Hepatocyte (in vitro differentiated cells): Measurements from ENCODE around the gene GLDC. TPM values are rescaled to one million over a fixed set of nuclear protein-coding genes. Genes with fewer than 3 reads are reported as not detected.

Source experiments
- DNase-seq: peaks from one replicate; pipeline ENCODE4 v3.0.0-alpha.2; 2016; ENCODE audit warnings: low spot score
- H2AFZ ChIP-seq: fragments of 200-600 bp; sonication (generic); 2 replicates; pipeline ENCODE4 v1.6.0; 2016; ENCODE audit warnings: antibody characterized with exemption, mild to moderate bottlenecking
- H3K27ac ChIP-seq: fragments of 200-600 bp; sonication (generic); 2 replicates; pipeline ENCODE4 v1.5.1; 2016; ENCODE audit warnings: mild to moderate bottlenecking
- H3K27me3 ChIP-seq: fragments of 200-600 bp; sonication (generic); 2 replicates; pipeline ENCODE4 v1.6.1; 2016
- H3K36me3 ChIP-seq: fragments of 200-600 bp; sonication (generic); replicated peaks from 2 replicates; pipeline ENCODE4 v1.5.1; 2016; ENCODE audit warnings: low read depth; ENCODE audit not compliant: insufficient read depth
- H3K4me1 ChIP-seq: fragments of 200-600 bp; sonication (generic); 2 replicates; pipeline ENCODE4 v1.5.1; 2016; ENCODE audit warnings: mild to moderate bottlenecking, moderate library complexity; ENCODE audit not compliant: insufficient read depth
- H3K4me2 ChIP-seq: fragments of 200-600 bp; sonication (generic); 2 replicates; pipeline ENCODE4 v1.6.0; 2016
- H3K4me3 ChIP-seq: fragments of 200-600 bp; sonication (generic); 2 replicates; pipeline ENCODE4 v1.5.1; 2016; ENCODE audit warnings: mild to moderate bottlenecking
- H3K79me2 ChIP-seq: fragments of 200-600 bp; sonication (generic); 2 replicates; pipeline ENCODE4 v1.6.0; 2017; ENCODE audit warnings: mild to moderate bottlenecking
- H3K9me2 ChIP-seq: fragments of 200-600 bp; sonication (generic); replicated peaks from 2 replicates; pipeline ENCODE4 v1.6.0; 2017; ENCODE audit warnings: mild to moderate bottlenecking; ENCODE audit not compliant: insufficient read depth
- H3K9me3 ChIP-seq: fragments of 200-600 bp; sonication (generic); 2 replicates; pipeline ENCODE4 v1.5.1; 2016; ENCODE audit warnings: low read depth, mild to moderate bottlenecking
- H4K20me1 ChIP-seq: fragments of 200-600 bp; sonication (generic); 2 replicates; pipeline ENCODE4 v1.6.0; 2016; ENCODE audit warnings: mild to moderate bottlenecking; ENCODE audit not compliant: insufficient read depth, poor library complexity, severe bottlenecking
- EZH2 ChIP-seq: fragments of 200-600 bp; sonication (generic); IDR thresholded peaks from 2 replicates; pipeline ENCODE4 v1.6.1; 2016; ENCODE audit warnings: antibody characterized with exemption, mild to moderate bottlenecking, borderline replicate concordance
- EZH2phosphoT487 ChIP-seq: fragments of 200-600 bp; sonication (generic); IDR thresholded peaks from one replicate; pipeline ENCODE4 v1.6.1; 2018; ENCODE audit warnings: antibody characterized with exemption, mild to moderate bottlenecking, low read depth, moderate library complexity; ENCODE audit not compliant: unreplicated experiment, severe bottlenecking
- WGBS: methylation state at CpG from one replicate; pipeline ENCODE4 v1.1.6; 2016; ENCODE audit warnings: low lambda C conversion rate; ENCODE audit errors: missing lambda C conversion rate; 5-methylcytosine and 5-hydroxymethylcytosine counted together
- polyA plus RNA-seq: library from polyadenylated mRNA; unstranded; fragments of >200 nt; fragmentation: Nextera tagmentation; extraction: Ambion mirVana; gene quantifications from 2 replicates; pipeline ENCODE4 v1.2.1, GENCODE V29; 2016
- total RNA-seq: library from RNA; depleted of rRNA; stranded (reverse); fragments of >200 nt; gene quantifications from 2 replicates; pipeline ENCODE4 v1.2.3, GENCODE V29; 2014
- TF ChIP-seq, protein P1 (sequence below): fragments of 200-600 bp; sonication (generic); IDR thresholded peaks from 2 replicates; pipeline ENCODE4 v1.5.1; 2016; ENCODE audit warnings: antibody characterized with exemption, mild to moderate bottlenecking; ENCODE audit not compliant: poor library complexity

The GLDC gene
- total and polyA plus RNA-seq, 2 experiments from 2014 or later, result 15.6 to 18.4 TPM

DNA sequence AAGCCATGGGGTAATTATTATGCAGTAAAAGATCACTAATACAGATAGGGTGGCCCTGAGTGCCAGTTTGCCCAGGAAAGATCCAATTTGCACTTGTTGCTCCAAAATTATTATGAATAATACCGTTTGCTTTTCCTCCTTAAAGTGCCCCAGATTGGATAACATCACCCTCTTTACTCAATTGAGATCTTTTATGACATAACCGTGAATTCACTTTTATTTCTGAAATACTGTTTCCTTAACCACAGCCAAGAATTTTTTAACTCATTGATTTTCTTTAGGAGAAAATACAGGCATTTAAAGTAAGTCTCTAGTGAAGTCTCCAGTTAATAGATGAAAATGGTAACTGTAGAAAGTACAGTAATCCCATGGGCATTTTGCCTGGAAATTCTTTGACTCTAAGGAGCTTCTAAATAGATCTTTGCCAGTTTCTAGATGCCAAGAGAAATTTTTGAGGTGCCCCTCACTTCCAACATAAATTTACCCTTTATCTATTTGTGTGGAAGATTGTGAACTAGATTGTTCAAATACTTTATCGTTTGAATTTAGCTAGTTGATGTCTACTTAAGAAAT is 133.4 kb downstream of the GLDC start:
- no peak overlapping the region for H2AFZ ChIP-seq
- no peaks in the 10 kb centered on the region for H3K9me2 ChIP-seq
- no peak overlapping the region for H3K4me3 ChIP-seq
- H3K4me2 ChIP-seq, result no peak overlapping the region
- TF ChIP-seq, protein P1, sequence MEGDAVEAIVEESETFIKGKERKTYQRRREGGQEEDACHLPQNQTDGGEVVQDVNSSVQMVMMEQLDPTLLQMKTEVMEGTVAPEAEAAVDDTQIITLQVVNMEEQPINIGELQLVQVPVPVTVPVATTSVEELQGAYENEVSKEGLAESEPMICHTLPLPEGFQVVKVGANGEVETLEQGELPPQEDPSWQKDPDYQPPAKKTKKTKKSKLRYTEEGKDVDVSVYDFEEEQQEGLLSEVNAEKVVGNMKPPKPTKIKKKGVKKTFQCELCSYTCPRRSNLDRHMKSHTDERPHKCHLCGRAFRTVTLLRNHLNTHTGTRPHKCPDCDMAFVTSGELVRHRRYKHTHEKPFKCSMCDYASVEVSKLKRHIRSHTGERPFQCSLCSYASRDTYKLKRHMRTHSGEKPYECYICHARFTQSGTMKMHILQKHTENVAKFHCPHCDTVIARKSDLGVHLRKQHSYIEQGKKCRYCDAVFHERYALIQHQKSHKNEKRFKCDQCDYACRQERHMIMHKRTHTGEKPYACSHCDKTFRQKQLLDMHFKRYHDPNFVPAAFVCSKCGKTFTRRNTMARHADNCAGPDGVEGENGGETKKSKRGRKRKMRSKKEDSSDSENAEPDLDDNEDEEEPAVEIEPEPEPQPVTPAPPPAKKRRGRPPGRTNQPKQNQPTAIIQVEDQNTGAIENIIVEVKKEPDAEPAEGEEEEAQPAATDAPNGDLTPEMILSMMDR, result no peak
- no peak for TF ChIP-seq EZH2phosphoT487
- no peak for TF ChIP-seq EZH2
- H3K79me2 ChIP-seq, result no peaks in the 10 kb centered on the region
- no peaks in the 10 kb centered on the region for H3K27me3 ChIP-seq
- H3K27ac ChIP-seq, result no peak overlapping the region
- no peak for DNase-seq
- H4K20me1 ChIP-seq, result no peaks in the 10 kb centered on the region
- H3K9me3 ChIP-seq, result no peaks in the 10 kb centered on the region
- H3K36me3 ChIP-seq, result no peaks in the 10 kb centered on the region
- WGBS, result 92% methylated on average over 3 of the region's 3 CpGs
- no peaks in the 10 kb centered on the region for H3K4me1 ChIP-seq

DNA sequence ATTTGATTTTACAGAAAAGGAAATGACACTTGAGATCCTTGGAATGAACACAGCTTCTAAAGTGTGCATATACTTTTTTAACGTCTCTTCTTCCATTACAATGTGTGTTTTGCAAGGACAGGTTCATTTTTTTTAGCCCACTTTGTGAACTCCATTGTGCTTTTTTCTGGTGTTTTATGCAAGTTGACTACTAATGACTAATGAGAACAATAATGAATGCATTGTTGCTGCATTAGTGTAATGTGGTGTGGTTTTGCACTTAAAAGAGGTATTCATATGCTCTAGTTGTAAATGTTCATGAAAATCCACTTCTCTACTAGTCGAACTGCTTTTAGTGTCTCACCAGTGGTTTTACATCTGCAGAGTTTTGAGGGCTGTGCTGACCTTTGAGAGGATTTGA is 139.0 kb downstream of the GLDC start:
- Histone ChIP-seq H3K27me3 (no peaks in the 10 kb centered on the region), H3K4me1 (no peaks in the 10 kb centered on the region), H3K4me3 (no peak overlapping the region), H3K36me3 (no peaks in the 10 kb centered on the region), H4K20me1 (no peaks in the 10 kb centered on the region), H3K27ac (no peak overlapping the region), H2AFZ (no peak overlapping the region), H3K9me2 (no peaks in the 10 kb centered on the region), H3K4me2 (no peak overlapping the region), H3K79me2 (no peaks in the 10 kb centered on the region), H3K9me3 (no peaks in the 10 kb centered on the region)
- WGBS, result 89% methylated on average over 2 of the region's 2 CpGs
- no peak for TF ChIP-seq EZH2phosphoT487
- no peak for TF ChIP-seq EZH2
- TF ChIP-seq, protein P1, result no peak
- no peak for DNase-seq

DNA sequence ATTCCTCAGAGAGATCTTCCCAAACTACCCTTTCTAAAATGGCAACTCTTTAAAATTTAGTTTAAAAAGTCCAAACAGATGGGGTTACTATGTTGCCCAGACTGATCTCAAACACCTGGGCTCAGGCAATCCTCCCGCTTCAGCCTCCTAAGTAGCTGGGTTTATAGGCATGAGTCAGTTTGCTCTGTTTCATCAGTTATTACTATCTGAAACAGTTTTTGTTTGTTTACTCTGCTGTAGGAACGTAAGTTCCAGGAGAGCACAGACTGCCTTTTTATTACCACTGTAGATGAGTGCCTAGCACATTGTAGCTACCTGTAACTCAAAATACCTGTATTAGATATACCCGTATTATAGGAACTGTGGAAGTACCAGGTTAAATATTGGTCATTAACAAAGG is 143.1 kb downstream of the GLDC start:
- Histone ChIP-seq H3K27ac (no peak overlapping the region), H3K27me3 (no peaks in the 10 kb centered on the region), H3K36me3 (no peaks in the 10 kb centered on the region), H3K79me2 (no peaks in the 10 kb centered on the region), H3K9me3 (no peaks in the 10 kb centered on the region), H4K20me1 (no peaks in the 10 kb centered on the region), H3K4me3 (no peak overlapping the region), H3K4me2 (no peak overlapping the region), H2AFZ (no peak overlapping the region), H3K9me2 (no peaks in the 10 kb centered on the region), H3K4me1 (no peaks in the 10 kb centered on the region)
- 54% methylated on average over 3 of the region's 3 CpGs for WGBS
- no peak for TF ChIP-seq EZH2phosphoT487
- TF ChIP-seq EZH2, result no peak
- TF ChIP-seq, protein P1, result no peak
- no peak for DNase-seq
